ENCODE data around the gene ADGRA1. TPM values are rescaled to one million over a fixed set of nuclear protein-coding genes. Genes with fewer than 3 reads are reported as not detected.

ADGRA1 gene
- total RNA-seq, 1 experiment from 2014 or later: not detected

DNA sequence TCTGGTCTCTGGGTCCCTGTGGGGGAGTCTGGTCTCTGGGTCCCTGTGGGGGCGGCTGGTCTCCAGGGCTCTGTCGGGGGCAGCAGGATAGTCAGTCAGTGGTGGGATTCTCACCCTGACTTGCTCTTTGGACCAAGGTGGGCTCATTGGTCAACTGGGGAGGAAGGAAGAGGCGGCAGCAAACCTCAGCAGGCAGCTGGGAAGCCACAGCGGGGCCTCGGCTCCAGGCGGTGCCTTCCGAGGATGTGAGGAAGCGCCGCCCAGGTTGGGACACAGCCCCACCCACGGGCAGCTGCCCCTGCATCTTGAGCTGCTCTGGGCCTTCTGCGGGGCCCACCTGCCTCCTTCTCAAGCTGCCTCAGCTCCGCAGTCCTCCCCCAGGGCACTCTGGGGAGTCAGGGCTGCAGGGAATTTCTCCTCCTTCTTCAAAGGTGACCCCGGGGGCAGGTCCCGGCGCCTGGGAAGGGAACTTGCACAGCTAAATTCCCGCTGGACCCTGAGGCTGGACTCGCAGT lies 51.9 kb downstream of the ADGRA1 start:
- H2AFZ ChIP-seq (ENCODE audit: low read length): no peak overlapping the region
- ATAC-seq: no peak; the same call in 1 of the 2 replicates

DNA sequence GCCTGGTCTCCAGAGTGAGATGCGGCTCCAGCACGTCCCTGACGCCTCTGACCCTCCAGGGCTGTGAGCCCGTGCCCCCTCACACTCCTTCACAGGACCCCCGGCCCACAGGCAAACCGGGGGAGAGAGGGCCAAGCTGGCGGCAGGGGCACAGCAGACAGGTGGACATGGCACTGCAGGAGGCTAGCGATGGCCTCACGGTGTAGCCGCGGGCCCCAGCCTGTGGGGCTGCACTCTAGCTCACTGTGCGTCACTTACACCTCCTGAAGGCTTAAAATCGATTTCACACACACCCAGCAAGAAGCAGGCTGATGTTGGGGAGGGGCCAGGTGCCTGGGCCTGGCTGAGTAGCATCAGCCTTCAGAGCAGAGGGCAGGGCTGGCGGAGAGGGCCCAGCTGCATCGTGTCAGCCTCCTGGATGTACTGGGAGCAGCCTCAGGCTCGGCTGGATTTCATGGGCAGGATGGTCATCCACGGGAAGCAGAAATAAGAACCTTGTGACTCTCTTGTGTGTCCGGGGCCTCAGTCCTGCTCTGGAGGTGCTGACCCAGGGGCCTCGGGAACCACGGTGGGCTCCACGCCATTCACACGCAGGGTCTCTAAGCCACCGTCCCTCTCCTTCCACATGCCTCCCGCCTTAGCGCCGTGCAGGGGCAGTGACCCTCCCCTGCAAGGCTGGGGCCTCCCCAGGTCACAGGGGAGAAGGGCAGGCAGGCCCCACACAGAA lies 52.9 kb downstream of the ADGRA1 start:
- DNase-seq (no peak), ATAC-seq (no peak)

More for the DNA sequence above, 51.9 kb downstream of the ADGRA1 start:
- no TSS peak for BruUV-seq (replicated peaks)
- Histone ChIP-seq H3K4me3 (ENCODE audit: low read length) (no peak overlapping the region), H4K20me1 (ENCODE audit: low read length) (no peaks in the 10 kb centered on the region), H3F3A (ENCODE audit: low read length, unreplicated experiment) (no peaks in the 10 kb centered on the region), H3K27ac (ENCODE audit: low read length) (no peak overlapping the region), H3K9me3 (ENCODE audit: low read length) (no peaks in the 10 kb centered on the region), H3K36me3 (ENCODE audit: low read depth, low read length) (no peaks in the 10 kb centered on the region), H3K9me2 (replicated peaks; ENCODE audit: low read length) (no peaks in the 10 kb centered on the region), H3K9ac (ENCODE audit: low read length) (no peak overlapping the region), H3K27me3 (ENCODE audit: low read length) (no peaks in the 10 kb centered on the region), H3K4me1 (ENCODE audit: insufficient read depth, low read length) (no peaks in the 10 kb centered on the region), H3K4me2 (ENCODE audit: low read length) (0 out of 2 replicates have a peak overlapping the region, but pooled peaks have one; percentile 26), H3K79me2 (ENCODE audit: low read length) (no peaks in the 10 kb centered on the region)
- DNase-seq: no peak
- TF ChIP-seq, protein P1, sequence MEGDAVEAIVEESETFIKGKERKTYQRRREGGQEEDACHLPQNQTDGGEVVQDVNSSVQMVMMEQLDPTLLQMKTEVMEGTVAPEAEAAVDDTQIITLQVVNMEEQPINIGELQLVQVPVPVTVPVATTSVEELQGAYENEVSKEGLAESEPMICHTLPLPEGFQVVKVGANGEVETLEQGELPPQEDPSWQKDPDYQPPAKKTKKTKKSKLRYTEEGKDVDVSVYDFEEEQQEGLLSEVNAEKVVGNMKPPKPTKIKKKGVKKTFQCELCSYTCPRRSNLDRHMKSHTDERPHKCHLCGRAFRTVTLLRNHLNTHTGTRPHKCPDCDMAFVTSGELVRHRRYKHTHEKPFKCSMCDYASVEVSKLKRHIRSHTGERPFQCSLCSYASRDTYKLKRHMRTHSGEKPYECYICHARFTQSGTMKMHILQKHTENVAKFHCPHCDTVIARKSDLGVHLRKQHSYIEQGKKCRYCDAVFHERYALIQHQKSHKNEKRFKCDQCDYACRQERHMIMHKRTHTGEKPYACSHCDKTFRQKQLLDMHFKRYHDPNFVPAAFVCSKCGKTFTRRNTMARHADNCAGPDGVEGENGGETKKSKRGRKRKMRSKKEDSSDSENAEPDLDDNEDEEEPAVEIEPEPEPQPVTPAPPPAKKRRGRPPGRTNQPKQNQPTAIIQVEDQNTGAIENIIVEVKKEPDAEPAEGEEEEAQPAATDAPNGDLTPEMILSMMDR (conservative IDR thresholded peaks at IDR 0.05; ENCODE audit: low read depth, low read length): no peak
- no peak for TF ChIP-seq EZH2 (IDR thresholded peaks at IDR 0.05; ENCODE audit: low read length, unreplicated experiment)
- TF ChIP-seq EZH2phosphoT487 (IDR thresholded peaks at IDR 0.05; ENCODE audit: borderline replicate concordance, low read length): no peak
- ChIA-PET POLR2A (ENCODE audit: unreplicated experiment) (no interaction called here), CTCF (no interaction called here)
- intact Hi-C loops (cut with micrococcal nuclease): loop anchor here (5.0 kb wide), 1 partner anchor 88 kb away; no protein-coding TSS in a partner anchor

More for the DNA sequence above, 52.9 kb downstream of the ADGRA1 start:
- Histone ChIP-seq H3K9me2 (replicated peaks; ENCODE audit: low read length) (no peaks in the 10 kb centered on the region), H3K27ac (ENCODE audit: low read length) (no peak overlapping the region), H2AFZ (ENCODE audit: low read length) (no peak overlapping the region), H3K79me2 (ENCODE audit: low read length) (no peaks in the 10 kb centered on the region), H3K4me1 (ENCODE audit: insufficient read depth, low read length) (peaks cover 2% of the 10 kb centered on the region; the same call in 1 of the 2 replicates), H3F3A (ENCODE audit: low read length, unreplicated experiment) (no peaks in the 10 kb centered on the region), H3K9ac (ENCODE audit: low read length) (no peak overlapping the region), H3K4me2 (ENCODE audit: low read length) (no peak overlapping the region), H3K9me3 (ENCODE audit: low read length) (no peaks in the 10 kb centered on the region), H3K36me3 (ENCODE audit: low read depth, low read length) (no peaks in the 10 kb centered on the region), H3K27me3 (ENCODE audit: low read length) (no peaks in the 10 kb centered on the region), H3K4me3 (ENCODE audit: low read length) (no peak overlapping the region), H4K20me1 (ENCODE audit: low read length) (no peaks in the 10 kb centered on the region)
- TF ChIP-seq, protein P1 (conservative IDR thresholded peaks at IDR 0.05; ENCODE audit: low read depth, low read length): no peak
- TF ChIP-seq EZH2 (IDR thresholded peaks at IDR 0.05; ENCODE audit: low read length, unreplicated experiment) (no peak), EZH2phosphoT487 (IDR thresholded peaks at IDR 0.05; ENCODE audit: borderline replicate concordance, low read length) (no peak)
- ChIA-PET POLR2A (ENCODE audit: unreplicated experiment) (no interaction called here), CTCF (no interaction called here)
- no TSS peak for BruUV-seq (replicated peaks)
- intact Hi-C loops (cut with micrococcal nuclease): loop anchor here (5.0 kb wide), 1 partner anchor 87 kb away; no protein-coding TSS in a partner anchor

Measured in PC-3 (cell line).